MM.1S (cell line): Measurements from ENCODE around the gene ARHGEF11.

Experiments
- DNase-seq: peaks from one replicate; pipeline ENCODE4 v3.0.0-alpha.2; 2015
- H2AFZ ChIP-seq: fragments of 300-600 bp; sonication (generic); 2 replicates; pipeline ENCODE4 v1.6.0; 2016; ENCODE audit warnings: antibody characterized with exemption, low read length
- H3F3A ChIP-seq: fragments of 300-600 bp; sonication (generic); 2 replicates; pipeline ENCODE4 v1.6.1; 2016; ENCODE audit warnings: mild to moderate bottlenecking, antibody characterized with exemption, low read length, moderate library complexity, mixed read lengths; ENCODE audit not compliant: insufficient read depth
- H3K27ac ChIP-seq: fragments of 300-600 bp; sonication (generic); 2 replicates; pipeline ENCODE4 v1.5.1; 2016; ENCODE audit warnings: mild to moderate bottlenecking, low read length
- H3K27me3 ChIP-seq: fragments of 300-600 bp; sonication (generic); replicated peaks from 2 replicates; pipeline ENCODE4 v1.6.0; 2016; ENCODE audit warnings: low read length; ENCODE audit not compliant: insufficient read depth
- H3K36me3 ChIP-seq: fragments of 300-600 bp; sonication (generic); replicated peaks from 2 replicates; pipeline ENCODE4 v1.6.1; 2016; ENCODE audit warnings: mild to moderate bottlenecking, low read length, mixed read lengths; ENCODE audit not compliant: insufficient read depth
- H3K4me1 ChIP-seq: fragments of 300-600 bp; sonication (generic); 2 replicates; pipeline ENCODE4 v1.6.1; 2016; ENCODE audit warnings: low read length, mixed read lengths
- H3K4me2 ChIP-seq: fragments of 300-600 bp; sonication (generic); 2 replicates; pipeline ENCODE4 v1.6.0; 2016; ENCODE audit warnings: low read depth, low read length
- H3K4me3 ChIP-seq: fragments of 300-600 bp; sonication (generic); 2 replicates; pipeline ENCODE4 v1.5.1; 2016; ENCODE audit warnings: low read length, mixed read lengths
- H3K79me2 ChIP-seq: fragments of 300-600 bp; sonication (generic); 2 replicates; pipeline ENCODE4 v1.6.1; 2016; ENCODE audit warnings: mixed run types, low read length, mixed read lengths
- H3K9ac ChIP-seq: fragments of 300-600 bp; sonication (generic); 2 replicates; pipeline ENCODE4 v1.6.1; 2016; ENCODE audit warnings: low read length, mixed read lengths
- H3K9me2 ChIP-seq: fragments of 300-600 bp; sonication (generic); replicated peaks from 2 replicates; pipeline ENCODE4 v1.6.1; 2016; ENCODE audit warnings: mild to moderate bottlenecking, low read length, mixed read lengths; ENCODE audit not compliant: insufficient read depth
- H3K9me3 ChIP-seq: fragments of 300-600 bp; sonication (generic); replicated peaks from 2 replicates; pipeline ENCODE4 v1.6.1; 2016; ENCODE audit warnings: mild to moderate bottlenecking, low read length, mixed read lengths; ENCODE audit not compliant: insufficient read depth
- H4K20me1 ChIP-seq: fragments of 300-600 bp; sonication (generic); 2 replicates; pipeline ENCODE4 v1.6.1; 2016; ENCODE audit warnings: mild to moderate bottlenecking, low read length, moderate library complexity, mixed read lengths; ENCODE audit not compliant: insufficient read depth
- EZH2 ChIP-seq: fragments of 300-600 bp; sonication (generic); optimal IDR thresholded peaks from 2 replicates; pipeline ENCODE3; 2017; ENCODE audit warnings: low read depth, mild to moderate bottlenecking, antibody characterized with exemption, low read length, mixed read lengths
- EZH2phosphoT487 ChIP-seq: fragments of 300-600 bp; sonication (generic); IDR thresholded peaks from 2 replicates; pipeline ENCODE4 v1.6.1; 2018; ENCODE audit warnings: antibody characterized with exemption, low read length
- TF ChIP-seq, protein P1 (sequence below): fragments of 300-600 bp; sonication (generic); IDR thresholded peaks from 2 replicates; pipeline ENCODE4 v1.5.1; 2016; ENCODE audit warnings: antibody characterized with exemption, low read length, mixed read lengths

The ARHGEF11 gene

DNA sequence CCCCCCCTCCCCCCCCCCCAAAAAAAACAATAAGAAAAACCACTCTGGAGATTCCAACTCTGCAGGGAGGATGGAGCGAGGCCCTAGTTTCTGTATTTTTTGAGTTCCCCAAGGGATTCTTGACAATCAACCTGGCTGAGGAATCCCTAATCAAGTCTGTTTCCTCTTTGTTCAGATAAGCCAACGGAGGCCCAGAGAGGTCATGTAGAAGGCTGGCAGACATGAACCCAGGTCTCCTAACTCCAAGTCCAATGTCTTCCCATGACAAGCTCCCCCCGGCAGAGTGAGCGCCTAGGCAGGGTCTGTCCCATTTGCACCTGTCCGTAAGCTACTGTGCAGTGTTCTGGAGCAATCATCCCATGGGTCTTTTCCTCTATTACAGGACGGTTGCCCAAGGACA is 85.6 kb downstream of the ARHGEF11 start:
- DNase-seq, result no peak
- Histone ChIP-seq H3K79me2 (no peaks in the 10 kb centered on the region), H3K4me1 (peaks cover 31% of the 10 kb centered on the region), H3F3A (peaks cover 17% of the 10 kb centered on the region), H3K4me3 (no peak overlapping the region), H3K9ac (no peak overlapping the region), H3K9me3 (no peaks in the 10 kb centered on the region), H3K27me3 (no peaks in the 10 kb centered on the region), H3K4me2 (no peak overlapping the region), H3K36me3 (no peaks in the 10 kb centered on the region), H2AFZ (no peak overlapping the region), H3K9me2 (no peaks in the 10 kb centered on the region), H3K27ac (no peak overlapping the region), H4K20me1 (no peaks in the 10 kb centered on the region)
- TF ChIP-seq EZH2 (no peak), EZH2phosphoT487 (no peak)
- TF ChIP-seq, protein P1, sequence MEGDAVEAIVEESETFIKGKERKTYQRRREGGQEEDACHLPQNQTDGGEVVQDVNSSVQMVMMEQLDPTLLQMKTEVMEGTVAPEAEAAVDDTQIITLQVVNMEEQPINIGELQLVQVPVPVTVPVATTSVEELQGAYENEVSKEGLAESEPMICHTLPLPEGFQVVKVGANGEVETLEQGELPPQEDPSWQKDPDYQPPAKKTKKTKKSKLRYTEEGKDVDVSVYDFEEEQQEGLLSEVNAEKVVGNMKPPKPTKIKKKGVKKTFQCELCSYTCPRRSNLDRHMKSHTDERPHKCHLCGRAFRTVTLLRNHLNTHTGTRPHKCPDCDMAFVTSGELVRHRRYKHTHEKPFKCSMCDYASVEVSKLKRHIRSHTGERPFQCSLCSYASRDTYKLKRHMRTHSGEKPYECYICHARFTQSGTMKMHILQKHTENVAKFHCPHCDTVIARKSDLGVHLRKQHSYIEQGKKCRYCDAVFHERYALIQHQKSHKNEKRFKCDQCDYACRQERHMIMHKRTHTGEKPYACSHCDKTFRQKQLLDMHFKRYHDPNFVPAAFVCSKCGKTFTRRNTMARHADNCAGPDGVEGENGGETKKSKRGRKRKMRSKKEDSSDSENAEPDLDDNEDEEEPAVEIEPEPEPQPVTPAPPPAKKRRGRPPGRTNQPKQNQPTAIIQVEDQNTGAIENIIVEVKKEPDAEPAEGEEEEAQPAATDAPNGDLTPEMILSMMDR, result no peak

DNA sequence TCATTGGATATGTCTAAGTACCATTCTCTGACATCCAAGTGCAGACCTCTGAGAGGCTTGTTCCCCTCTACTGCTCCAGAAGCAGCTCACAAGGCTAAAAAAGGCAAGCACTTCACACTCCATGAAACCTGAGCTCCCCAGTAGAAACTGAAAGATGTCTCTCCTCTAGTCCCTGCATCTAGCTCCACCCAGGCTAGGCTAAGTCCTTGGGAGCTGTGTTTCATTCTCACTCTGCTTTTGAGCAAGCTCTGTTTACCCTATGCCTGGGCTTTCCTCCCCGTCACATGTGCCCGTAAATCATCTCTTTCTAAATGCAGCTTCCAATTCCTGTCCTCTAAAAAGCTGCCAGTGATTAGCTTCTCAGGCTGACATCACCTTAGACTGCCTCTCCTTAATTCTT is 86.1 kb downstream of the ARHGEF11 start:
- TF ChIP-seq, protein P1, result no peak
- no peak for TF ChIP-seq EZH2
- Histone ChIP-seq H3K9me2 (no peaks in the 10 kb centered on the region), H3K36me3 (no peaks in the 10 kb centered on the region), H3K4me3 (no peak overlapping the region), H3K27ac (no peak overlapping the region; the same call in 1 of the 2 replicates), H4K20me1 (no peaks in the 10 kb centered on the region), H3F3A (peaks cover 17% of the 10 kb centered on the region), H3K79me2 (no peaks in the 10 kb centered on the region), H3K4me2 (peak overlapping the region; percentile 18), H3K9me3 (no peaks in the 10 kb centered on the region), H2AFZ (no peak overlapping the region), H3K4me1 (peaks cover 31% of the 10 kb centered on the region), H3K27me3 (no peaks in the 10 kb centered on the region), H3K9ac (no peak overlapping the region)
- DNase-seq, result peak; percentile 56

DNA sequence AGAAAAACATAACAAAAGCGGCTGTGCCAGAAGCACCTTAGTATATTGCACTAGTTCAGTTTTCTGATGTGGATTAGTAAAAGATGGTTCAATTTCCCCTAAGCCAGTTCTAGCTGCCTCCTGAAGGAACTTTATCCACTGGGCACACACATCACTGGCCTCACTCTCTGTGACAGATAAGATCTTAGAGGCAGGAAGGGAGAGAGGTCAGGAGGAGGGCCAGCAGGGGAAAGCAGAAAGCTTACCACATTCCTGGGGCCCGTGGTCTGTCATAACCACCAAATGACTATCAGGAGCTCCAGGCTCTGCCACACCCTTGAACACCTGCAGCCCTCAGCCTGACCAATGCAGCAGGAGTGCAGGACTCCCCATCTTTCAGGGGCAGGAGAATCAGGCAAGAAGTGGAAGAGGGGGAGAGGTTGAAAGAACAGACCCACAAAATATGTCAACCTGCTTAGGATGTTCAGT is 87.3 kb downstream of the ARHGEF11 start:
- peaks cover 17% of the 10 kb centered on the region for H3F3A ChIP-seq
- no peaks in the 10 kb centered on the region for H3K9me3 ChIP-seq
- H3K36me3 ChIP-seq, result no peaks in the 10 kb centered on the region
- H3K79me2 ChIP-seq, result no peaks in the 10 kb centered on the region
- TF ChIP-seq EZH2phosphoT487 (no peak), EZH2 (no peak)
- TF ChIP-seq, protein P1, result no peak
- no peaks in the 10 kb centered on the region for H4K20me1 ChIP-seq
- H3K4me2 ChIP-seq, result no peak overlapping the region
- H3K4me3 ChIP-seq, result no peak overlapping the region
- no peaks in the 10 kb centered on the region for H3K27me3 ChIP-seq
- H3K9ac ChIP-seq, result no peak overlapping the region
- H3K27ac ChIP-seq, result no peak overlapping the region
- H2AFZ ChIP-seq, result no peak overlapping the region
- DNase-seq, result peak; percentile 58
- no peaks in the 10 kb centered on the region for H3K9me2 ChIP-seq
- H3K4me1 ChIP-seq, result peaks cover 25% of the 10 kb centered on the region
